ENCODE data around the gene CSPG4.
"Not testable (repeated sequence)": the region's sequence is repeated elsewhere in the genome, so short reads cannot be mapped to it uniquely, and the experiment has no call there.

Gene CSPG4

GRCh38 chr15:75687486-75688277 is 25.0 kb downstream of the CSPG4 start:
- no peak for DNase-seq (ENCODE audit: low read depth)

GRCh38 chr15:75686212-75686642 is 26.4 kb downstream of the CSPG4 start:
- peak; percentile 39 for DNase-seq (ENCODE audit: low read depth)

- no peak for DNase-seq (ENCODE audit: low read depth)
Observed at GRCh38 chr15:75685195-75685594, 27.5 kb downstream of the CSPG4 start.

- DNase-seq (ENCODE audit: low read depth): no peak
Observed at GRCh38 chr15:75684648-75685047, 28.0 kb downstream of the CSPG4 start.

GRCh38 chr15:75683646-75684312 is 28.9 kb downstream of the CSPG4 start:
- peak; percentile 33 for DNase-seq (ENCODE audit: low read depth)

GRCh38 chr15:75682181-75683135 is 30.2 kb downstream of the CSPG4 start:
- DNase-seq (ENCODE audit: low read depth): no peak

- DNase-seq (ENCODE audit: low read depth): no peak
Observed at GRCh38 chr15:75680007-75680789, 32.5 kb downstream of the CSPG4 start.

GRCh38 chr15:75678324-75678690 is 34.3 kb downstream of the CSPG4 start:
- DNase-seq (ENCODE audit: low read depth): not testable (repeated sequence)

- no peak for DNase-seq (ENCODE audit: low read depth)
Observed at GRCh38 chr15:75677465-75678323, 35.0 kb downstream of the CSPG4 start.

- DNase-seq (ENCODE audit: low read depth): no peak
Observed at GRCh38 chr15:75676688-75677464, 35.8 kb downstream of the CSPG4 start.

GRCh38 chr15:75675579-75676404 is 36.9 kb downstream of the CSPG4 start:
- DNase-seq (ENCODE audit: low read depth): peak; percentile 65

- DNase-seq (ENCODE audit: low read depth): no peak
Observed at GRCh38 chr15:75674366-75674765, 38.3 kb downstream of the CSPG4 start.

GRCh38 chr15:75673426-75674235 is 39.0 kb downstream of the CSPG4 start:
- DNase-seq (ENCODE audit: low read depth): peak; percentile 87

GRCh38 chr15:75672646-75673425 is 39.8 kb downstream of the CSPG4 start:
- DNase-seq (ENCODE audit: low read depth): peak; percentile 53

GRCh38 chr15:75671730-75672602 is 40.7 kb downstream of the CSPG4 start:
- no peak for DNase-seq (ENCODE audit: low read depth)

GRCh38 chr15:75669879-75670212 is 42.8 kb downstream of the CSPG4 start:
- no peak for DNase-seq (ENCODE audit: low read depth)

Measured in fibroblast of gingiva (primary cell).